ENCODE measurements around the gene RRP7A.

DNA sequence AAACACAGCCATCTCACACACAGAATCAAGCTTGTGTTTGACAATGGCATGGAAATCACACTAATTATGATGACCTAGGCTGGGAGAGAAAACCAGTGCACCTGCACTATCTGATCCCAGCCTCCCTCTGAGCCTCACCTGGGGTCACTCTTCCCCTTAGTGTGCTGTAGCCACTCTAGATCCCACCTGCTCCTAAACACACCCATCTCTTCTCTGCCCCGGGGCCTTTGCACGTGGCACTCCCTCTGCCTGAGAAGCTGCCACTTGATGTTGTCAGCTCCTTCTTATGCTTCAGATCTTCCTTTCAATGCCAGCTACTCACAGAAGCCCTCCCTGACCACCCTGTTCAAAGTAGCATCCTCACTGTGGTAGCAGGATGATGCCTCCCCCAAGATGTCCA lies 44.5 kb downstream of the RRP7A start:
- TF ChIP-seq, protein P1, sequence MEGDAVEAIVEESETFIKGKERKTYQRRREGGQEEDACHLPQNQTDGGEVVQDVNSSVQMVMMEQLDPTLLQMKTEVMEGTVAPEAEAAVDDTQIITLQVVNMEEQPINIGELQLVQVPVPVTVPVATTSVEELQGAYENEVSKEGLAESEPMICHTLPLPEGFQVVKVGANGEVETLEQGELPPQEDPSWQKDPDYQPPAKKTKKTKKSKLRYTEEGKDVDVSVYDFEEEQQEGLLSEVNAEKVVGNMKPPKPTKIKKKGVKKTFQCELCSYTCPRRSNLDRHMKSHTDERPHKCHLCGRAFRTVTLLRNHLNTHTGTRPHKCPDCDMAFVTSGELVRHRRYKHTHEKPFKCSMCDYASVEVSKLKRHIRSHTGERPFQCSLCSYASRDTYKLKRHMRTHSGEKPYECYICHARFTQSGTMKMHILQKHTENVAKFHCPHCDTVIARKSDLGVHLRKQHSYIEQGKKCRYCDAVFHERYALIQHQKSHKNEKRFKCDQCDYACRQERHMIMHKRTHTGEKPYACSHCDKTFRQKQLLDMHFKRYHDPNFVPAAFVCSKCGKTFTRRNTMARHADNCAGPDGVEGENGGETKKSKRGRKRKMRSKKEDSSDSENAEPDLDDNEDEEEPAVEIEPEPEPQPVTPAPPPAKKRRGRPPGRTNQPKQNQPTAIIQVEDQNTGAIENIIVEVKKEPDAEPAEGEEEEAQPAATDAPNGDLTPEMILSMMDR (IDR thresholded peaks at IDR 0.05): no peak
- TF ChIP-seq POLR2A (IDR thresholded peaks at IDR 0.05): no peak
